ENCODE measurements around the gene CUL1.

CUL1 gene

DNA sequence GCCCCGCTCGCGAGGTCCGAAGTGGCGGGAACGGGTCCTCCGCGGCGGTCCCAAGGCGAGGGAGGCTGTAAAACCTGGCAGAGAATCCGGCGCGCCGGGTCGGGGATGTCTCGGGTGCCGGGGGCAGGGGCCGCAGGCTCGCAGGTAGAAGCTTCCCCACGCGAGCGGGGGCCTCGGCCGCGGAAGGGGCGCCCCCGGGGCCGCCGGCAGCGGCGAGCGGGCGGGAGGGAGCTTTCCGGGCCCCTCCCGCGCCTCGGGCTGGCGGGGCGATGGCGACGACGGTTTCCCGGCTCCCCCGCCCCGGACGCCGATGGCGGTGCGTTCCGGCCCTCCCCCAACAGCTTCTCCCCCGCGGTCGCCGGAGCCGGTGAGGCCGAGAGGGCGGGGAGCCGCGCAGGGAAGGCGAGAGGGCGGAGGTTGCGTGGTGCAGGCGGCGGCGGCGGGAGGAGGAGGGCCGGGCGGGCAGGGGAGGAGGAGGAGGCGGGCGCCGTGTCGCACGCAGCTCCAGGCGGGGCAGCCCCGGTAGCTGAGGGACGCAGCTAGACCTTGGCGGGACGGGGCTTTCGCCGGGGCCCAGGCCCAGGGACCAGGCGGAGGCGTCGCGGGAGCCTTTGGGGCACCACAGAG lies at the start of gene CUL1:
Gene CUL1 (plus strand): TSS at position 507 of the 627 bp plus-strand sequence. CDS start 31,220 bp downstream, outside the sequence.
- DNase-seq (ENCODE audit: low read depth in 2 of 2) = peak; percentile 70 to 74

GRCh38 chr7:148650232-148650858 lies 48.4 kb upstream of the CUL1 start:
- DNase-seq (ENCODE audit: low read depth in 2 of 2) = no peak

- no peak for DNase-seq (ENCODE audit: low read depth in 2 of 2)
Measured at GRCh38 chr7:148652773-148653172, 45.9 kb upstream of the CUL1 start.

- no peak for DNase-seq (ENCODE audit: low read depth in 2 of 2)
Measured at GRCh38 chr7:148657929-148658328, 40.8 kb upstream of the CUL1 start.

DNA sequence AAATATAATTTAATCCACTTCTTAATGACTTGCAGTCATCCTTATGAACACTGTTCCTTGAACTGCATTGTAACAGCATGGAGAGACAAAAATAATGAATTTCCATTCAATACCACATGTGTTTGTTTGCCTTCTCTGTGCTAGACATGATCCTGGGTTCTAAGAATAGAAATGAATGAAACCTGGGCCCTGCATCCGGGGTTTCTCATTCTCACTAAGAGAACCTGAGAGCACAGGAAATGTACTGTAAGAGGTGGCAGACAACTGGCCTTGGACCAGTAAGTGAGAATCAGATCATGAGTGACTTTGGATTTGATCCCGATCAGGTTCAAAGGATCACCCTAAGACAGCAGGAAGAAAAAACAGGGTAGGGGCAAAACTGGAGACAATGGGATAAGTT lies 37.2 kb upstream of the CUL1 start:
- DNase-seq (ENCODE audit: low read depth in 2 of 2) = no peak

DNA sequence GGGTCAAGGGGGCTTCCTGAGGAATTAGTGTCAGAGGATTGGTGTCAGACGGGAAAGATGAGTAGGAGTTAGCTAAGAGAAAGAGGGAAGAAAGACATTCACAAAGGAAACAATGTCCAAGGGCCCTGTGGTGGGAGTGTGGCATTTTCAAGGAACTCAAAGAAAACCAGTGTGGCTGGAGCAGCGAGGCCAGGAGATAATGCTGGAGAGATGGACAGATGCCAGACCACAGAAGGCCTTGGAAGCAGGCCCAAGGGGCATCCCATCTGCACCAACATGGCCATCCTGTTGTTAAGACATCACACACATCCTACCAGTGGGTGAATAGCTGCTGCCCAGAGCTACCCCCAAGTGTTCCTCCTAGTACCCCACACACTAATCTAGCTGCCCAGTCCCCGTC lies 36.1 kb upstream of the CUL1 start:
- no peak for DNase-seq (ENCODE audit: low read depth in 2 of 2)

DNA sequence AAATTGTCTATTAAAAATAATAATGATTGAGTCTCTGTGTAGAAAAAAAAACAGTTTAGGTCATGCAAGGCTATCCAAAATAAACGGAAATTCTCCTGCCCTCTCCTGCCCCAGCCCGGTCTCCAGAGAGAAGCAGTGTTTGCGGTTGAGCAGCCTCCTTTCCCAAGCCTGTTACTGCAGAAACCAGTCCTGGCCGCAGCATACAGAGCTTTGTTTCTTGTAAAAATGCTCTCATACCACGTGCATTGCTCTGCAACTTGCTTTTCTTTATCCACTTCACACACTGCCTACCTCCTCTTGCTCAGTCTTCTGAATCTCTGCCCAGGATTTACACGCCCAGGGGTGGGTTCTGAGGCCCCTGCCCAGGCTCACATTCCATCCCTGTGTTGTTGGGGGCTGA lies 34.4 kb upstream of the CUL1 start:
- DNase-seq (ENCODE audit: low read depth in 2 of 2) = no peak

GRCh38 chr7:148665221-148665620 lies 33.5 kb upstream of the CUL1 start:
- no peak for DNase-seq (ENCODE audit: low read depth in 2 of 2)

DNA sequence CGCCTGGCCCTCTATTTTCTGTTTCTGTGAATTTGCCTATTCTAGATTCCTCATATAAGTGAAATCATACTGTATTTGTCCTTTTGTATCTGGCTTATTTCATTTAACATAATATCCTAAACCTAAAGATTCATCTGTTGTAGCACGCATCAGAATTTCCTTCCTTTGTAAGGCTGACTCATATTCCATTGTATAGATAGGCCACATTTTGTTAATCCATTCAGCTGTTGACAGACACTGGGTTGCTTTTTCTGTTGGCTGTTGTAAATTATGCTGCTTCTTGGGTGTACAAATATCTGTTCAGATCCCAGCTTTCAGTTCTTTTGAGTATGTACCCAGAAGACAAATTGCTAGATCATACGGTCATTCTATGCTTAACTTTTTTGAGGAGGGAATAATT lies 28.8 kb upstream of the CUL1 start:
- no peak for DNase-seq (ENCODE audit: low read depth in 2 of 2)

GRCh38 chr7:148670374-148670773 lies 28.3 kb upstream of the CUL1 start:
- DNase-seq (ENCODE audit: low read depth in 2 of 2) = no peak

- DNase-seq (ENCODE audit: low read depth in 2 of 2) = no peak
Measured at GRCh38 chr7:148670807-148671206, 27.9 kb upstream of the CUL1 start.

DNA sequence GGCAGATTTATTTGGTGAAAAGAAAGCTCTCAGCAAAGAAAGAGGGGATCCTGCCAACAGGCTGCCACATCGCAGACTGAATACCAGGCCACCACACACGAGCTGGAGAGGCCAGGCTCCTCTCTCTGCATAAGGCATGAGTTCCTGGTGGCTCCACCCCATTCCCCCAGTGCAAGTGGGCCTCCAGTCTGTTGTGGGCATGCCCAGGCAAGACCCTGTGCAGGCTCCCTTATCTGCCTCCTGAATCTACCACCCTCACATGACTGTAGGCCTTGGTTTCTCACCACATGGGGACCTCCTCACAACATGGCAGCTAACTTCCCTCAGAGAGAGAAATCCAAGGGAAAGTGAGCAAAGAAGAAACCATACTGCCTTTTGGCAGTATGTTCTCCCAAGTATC lies 26.7 kb upstream of the CUL1 start:
- no peak for DNase-seq (ENCODE audit: low read depth in 2 of 2)

- no peak for DNase-seq (ENCODE audit: low read depth in 2 of 2)
Measured at GRCh38 chr7:148674689-148675088, 24.0 kb upstream of the CUL1 start.

DNA sequence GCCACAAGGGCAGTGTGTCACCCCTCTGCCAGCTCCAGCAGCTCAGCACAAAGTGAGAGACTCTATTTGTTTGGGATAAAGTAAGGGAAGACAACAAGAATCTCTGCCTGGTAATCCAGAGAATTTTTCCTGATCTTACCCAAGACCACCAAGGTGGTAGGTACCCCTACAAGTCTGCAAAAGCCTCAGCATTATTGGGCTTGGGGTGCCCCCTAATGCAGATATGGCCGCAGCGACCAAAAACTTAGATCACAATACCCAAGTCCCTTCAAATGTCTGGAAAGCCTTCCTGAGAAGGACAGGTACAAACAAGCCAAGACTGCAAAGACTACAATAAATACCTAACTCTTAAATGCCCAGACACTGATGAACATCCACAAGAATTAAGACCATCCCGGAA lies 22.4 kb upstream of the CUL1 start:
- DNase-seq (ENCODE audit: low read depth in 2 of 2) = no peak

DNA sequence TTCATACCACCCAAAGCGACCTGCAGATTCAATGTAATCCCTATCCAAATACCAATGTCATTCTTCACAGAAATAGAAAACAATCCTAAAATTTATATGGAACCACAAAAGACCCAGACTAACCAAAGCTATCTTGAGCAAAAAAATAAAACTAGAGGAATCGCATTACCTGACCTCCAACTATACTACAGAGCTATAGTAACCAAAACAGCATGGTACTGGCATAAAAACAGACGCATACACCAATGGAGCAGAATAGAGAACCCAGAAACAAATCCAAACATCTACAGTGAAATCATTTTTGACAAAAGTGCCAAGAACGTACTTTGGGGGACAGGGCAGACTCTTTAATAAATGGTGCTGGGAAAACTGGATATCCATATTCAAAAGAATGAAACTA lies 16.9 kb upstream of the CUL1 start:
- no peak for DNase-seq (ENCODE audit: low read depth in 2 of 2)

DNA sequence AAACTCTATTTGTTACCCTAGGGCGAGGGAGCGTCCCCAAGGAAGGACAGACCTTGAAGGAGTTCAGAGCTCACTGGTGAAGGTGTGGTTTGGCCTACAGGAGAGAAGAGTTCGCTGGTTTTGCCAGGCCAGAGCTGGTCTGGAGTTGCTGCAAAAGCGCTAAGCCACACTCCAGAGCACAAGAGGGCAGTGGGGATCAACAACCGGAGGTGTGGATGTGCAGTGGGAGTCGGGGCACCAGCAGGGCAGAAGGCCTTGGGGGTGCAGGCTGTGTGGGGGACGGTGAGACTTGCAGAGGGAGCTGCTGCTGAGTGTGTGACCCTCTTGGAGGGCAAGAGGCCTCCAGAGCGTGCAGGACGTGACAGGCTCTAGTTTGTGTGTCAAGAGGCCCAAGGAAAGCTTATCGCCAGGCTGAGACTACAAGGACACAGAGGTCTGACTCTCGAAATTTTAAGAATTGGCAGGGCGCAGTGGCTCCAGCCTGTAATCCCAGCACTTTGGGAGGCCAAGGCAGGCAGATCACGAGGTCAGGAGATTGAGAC lies 14.3 kb upstream of the CUL1 start:
- DNase-seq (ENCODE audit: low read depth in 2 of 2) = no peak

DNA sequence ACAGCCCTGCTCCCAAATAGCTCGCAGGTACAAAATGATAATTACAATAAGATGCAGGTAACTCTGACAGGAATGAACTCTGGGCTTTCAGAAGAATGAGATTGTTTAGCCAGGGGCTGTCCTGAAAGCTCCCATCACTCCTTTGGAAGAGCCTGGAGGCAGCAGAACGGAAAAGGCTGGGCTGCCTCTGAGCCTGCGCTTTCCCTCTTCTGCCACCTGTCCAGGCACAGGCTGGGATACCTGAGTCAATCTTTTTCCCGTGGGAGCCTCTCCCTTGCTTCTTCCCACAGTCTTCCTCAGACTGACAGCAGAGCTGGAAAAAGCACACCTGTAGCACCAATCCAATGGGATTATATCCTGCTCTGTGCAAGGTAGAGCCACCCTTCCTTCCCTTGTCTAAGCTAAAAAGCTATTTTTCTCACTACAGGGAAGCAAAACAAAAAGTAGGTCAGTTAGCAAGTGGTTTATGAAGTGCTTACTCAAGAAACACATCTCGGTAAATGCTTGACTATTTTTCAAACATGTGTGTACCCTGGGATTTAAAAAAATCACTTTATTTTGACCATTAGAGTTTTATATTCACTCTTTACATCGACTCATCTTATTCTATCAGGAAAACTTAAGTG lies 12.3 kb upstream of the CUL1 start:
- DNase-seq (ENCODE audit: low read depth in 2 of 2) = no peak

- no peak for DNase-seq (ENCODE audit: low read depth in 2 of 2)
Measured at GRCh38 chr7:148687555-148687954, 11.1 kb upstream of the CUL1 start.

GRCh38 chr7:148688526-148688925 lies 10.2 kb upstream of the CUL1 start:
- no peak for DNase-seq (ENCODE audit: low read depth in 2 of 2)

- no peak for DNase-seq (ENCODE audit: low read depth in 2 of 2)
Measured at GRCh38 chr7:148693651-148694050, 5.1 kb upstream of the CUL1 start.

GRCh38 chr7:148694631-148695030 lies 4.1 kb upstream of the CUL1 start:
- DNase-seq (ENCODE audit: low read depth in 2 of 2) = no peak

DNA sequence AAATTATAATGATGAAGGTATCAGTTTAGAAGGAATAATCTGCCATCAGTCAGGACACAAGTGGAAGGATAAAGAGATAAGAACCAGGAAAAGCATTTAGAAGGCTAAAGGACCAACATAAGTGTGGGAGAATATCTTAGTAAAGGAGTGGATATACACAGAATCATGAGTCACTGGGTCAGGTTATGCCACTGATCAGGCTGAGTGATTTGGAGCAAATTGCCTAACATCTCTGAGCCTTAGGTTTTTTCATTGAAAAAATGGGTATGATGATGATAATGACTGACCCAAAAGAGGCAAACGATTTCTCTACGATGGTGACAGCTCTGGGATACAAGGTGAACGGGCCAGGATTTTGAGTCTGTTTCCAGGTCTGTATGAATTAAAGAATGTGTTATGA lies 2.8 kb upstream of the CUL1 start:
- no peak for DNase-seq (ENCODE audit: low read depth in 2 of 2)

- DNase-seq (ENCODE audit: low read depth in 2 of 2) = no peak
Measured at GRCh38 chr7:148696787-148697186, 1.9 kb upstream of the CUL1 start.

Data from activated CD8-positive, alpha-beta memory T cell treated with anti-CD3 and anti-CD28 coated beads for 4 hours (primary cell).